Measurements from ENCODE around the gene SREBF2.

GRCh38 chr22:41900652-41901312, 67.9 kb downstream of the SREBF2 start:
- TF ChIP-seq, protein P1, sequence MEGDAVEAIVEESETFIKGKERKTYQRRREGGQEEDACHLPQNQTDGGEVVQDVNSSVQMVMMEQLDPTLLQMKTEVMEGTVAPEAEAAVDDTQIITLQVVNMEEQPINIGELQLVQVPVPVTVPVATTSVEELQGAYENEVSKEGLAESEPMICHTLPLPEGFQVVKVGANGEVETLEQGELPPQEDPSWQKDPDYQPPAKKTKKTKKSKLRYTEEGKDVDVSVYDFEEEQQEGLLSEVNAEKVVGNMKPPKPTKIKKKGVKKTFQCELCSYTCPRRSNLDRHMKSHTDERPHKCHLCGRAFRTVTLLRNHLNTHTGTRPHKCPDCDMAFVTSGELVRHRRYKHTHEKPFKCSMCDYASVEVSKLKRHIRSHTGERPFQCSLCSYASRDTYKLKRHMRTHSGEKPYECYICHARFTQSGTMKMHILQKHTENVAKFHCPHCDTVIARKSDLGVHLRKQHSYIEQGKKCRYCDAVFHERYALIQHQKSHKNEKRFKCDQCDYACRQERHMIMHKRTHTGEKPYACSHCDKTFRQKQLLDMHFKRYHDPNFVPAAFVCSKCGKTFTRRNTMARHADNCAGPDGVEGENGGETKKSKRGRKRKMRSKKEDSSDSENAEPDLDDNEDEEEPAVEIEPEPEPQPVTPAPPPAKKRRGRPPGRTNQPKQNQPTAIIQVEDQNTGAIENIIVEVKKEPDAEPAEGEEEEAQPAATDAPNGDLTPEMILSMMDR (IDR thresholded peaks at IDR 0.05; ENCODE audit: insufficient read depth, low read length) = no peak
- TF ChIP-seq GABPA (IDR thresholded peaks at IDR 0.05; ENCODE audit: low read depth) (no peak), REST (IDR thresholded peaks at IDR 0.05; ENCODE audit: insufficient replicate concordance, low read depth) (no peak), POLR2AphosphoS5 (IDR thresholded peaks at IDR 0.05; ENCODE audit: low read depth) (no peak)

Data from HL-60 (cell line).